ENCODE results near the gene PTAFR. TPM values are rescaled to one million over a fixed set of nuclear protein-coding genes. Genes with fewer than 3 reads are reported as not detected.

PTAFR gene
- polyA plus RNA-seq, 1 donor (not counting 4 experiments of a cell fraction or from before 2014, with no cell fraction given), result 19.6 TPM

- Histone ChIP-seq H3K79me2 (ENCODE audit: control insufficient read depth, insufficient read depth, low read length) (no peaks in the 10 kb centered on the region), H3K9me1 (ENCODE audit: control insufficient read depth, extremely low read depth, insufficient read depth, low read length) (no peaks in the 10 kb centered on the region), H4K20me1 (ENCODE audit: control insufficient read depth, extremely low read depth, insufficient read depth, low read length) (no peaks in the 10 kb centered on the region), H3K27ac (ENCODE audit: control insufficient read depth, insufficient read depth, low read length) (no peak overlapping the region), H3K4me2 (ENCODE audit: control insufficient read depth, extremely low read depth, insufficient read depth, low read depth, low read length) (no peak overlapping the region), H3K36me3 (ENCODE audit: control insufficient read depth in 2 of 2, extremely low read depth in 1 of 2, insufficient read depth in 2 of 2, low read length in 2 of 2) (peaks cover 0 to 10% of the 10 kb centered on the region in 2 experiments), H3K4me3 (ENCODE audit: control insufficient read depth in 2 of 3, extremely low read depth in 1 of 3, insufficient read depth in 2 of 3, low read depth in 1 of 3, low read length in 3 of 3) (no peak overlapping the region), H2AFZ (ENCODE audit: control insufficient read depth, low read length) (no peak overlapping the region), H3K9ac (ENCODE audit: control insufficient read depth, extremely low read depth, insufficient read depth, low read length) (no peak overlapping the region), H3K9me3 (ENCODE audit: control insufficient read depth, low read depth, low read length) (no peaks in the 10 kb centered on the region), H3K4me1 (ENCODE audit: control insufficient read depth, extremely low read depth, insufficient read depth, low read length) (peaks cover 15% of the 10 kb centered on the region), H3K27me3 (ENCODE audit: control insufficient read depth, extremely low read depth, insufficient read depth, low read length) (no peaks in the 10 kb centered on the region)
- DNase-seq (ENCODE audit: low read depth, low spot score) (no peak), FAIRE-seq (no peak)
- TF ChIP-seq CTCF (optimal IDR thresholded peaks at IDR 0.05 in 1 of 3, IDR thresholded peaks at IDR 0.05 in 1 of 3, conservative IDR thresholded peaks at IDR 0.05 in 1 of 3; ENCODE audit: extremely low read depth in 1 of 3, insufficient read depth in 2 of 3, low read length in 3 of 3) (no peak), EZH2 (IDR thresholded peaks at IDR 0.05; ENCODE audit: low read length) (no peak)
- dilution Hi-C loops (cut with MboI; ENCODE audit: extremely low pct_ligation_motif_present, low sequenced_read_pairs), result no loop called here
These were observed 27.7 kb downstream of the PTAFR start for GRCh38 chr1:28148880-28149195.

GRCh38 chr1:28147264-28148094 is 29.0 kb downstream of the PTAFR start:
- FAIRE-seq, result no peak
- H3K4me1 ChIP-seq (ENCODE audit: control insufficient read depth, extremely low read depth, insufficient read depth, low read length), result peaks cover 10% of the 10 kb centered on the region

More at GRCh38 chr1:28147264-28148094, 29.0 kb downstream of the PTAFR start:
- H3K9me3 ChIP-seq (ENCODE audit: control insufficient read depth, low read depth, low read length), result no peaks in the 10 kb centered on the region
- no peak overlapping the region for H3K9ac ChIP-seq (ENCODE audit: control insufficient read depth, extremely low read depth, insufficient read depth, low read length)
- peaks cover 0 to 10% of the 10 kb centered on the region in 2 experiments for H3K36me3 ChIP-seq (ENCODE audit: control insufficient read depth in 2 of 2, extremely low read depth in 1 of 2, insufficient read depth in 2 of 2, low read length in 2 of 2)
- H3K9me1 ChIP-seq (ENCODE audit: control insufficient read depth, extremely low read depth, insufficient read depth, low read length), result no peaks in the 10 kb centered on the region
- H3K27ac ChIP-seq (ENCODE audit: control insufficient read depth, insufficient read depth, low read length), result no peak overlapping the region
- no peaks in the 10 kb centered on the region for H3K27me3 ChIP-seq (ENCODE audit: control insufficient read depth, extremely low read depth, insufficient read depth, low read length)
- H3K4me3 ChIP-seq (ENCODE audit: control insufficient read depth in 2 of 3, extremely low read depth in 1 of 3, insufficient read depth in 2 of 3, low read depth in 1 of 3, low read length in 3 of 3), result no peak overlapping the region
- H2AFZ ChIP-seq (ENCODE audit: control insufficient read depth, low read length), result no peak overlapping the region
- dilution Hi-C loops (cut with MboI; ENCODE audit: extremely low pct_ligation_motif_present, low sequenced_read_pairs), result no loop called here
- DNase-seq (ENCODE audit: low read depth, low spot score), result no peak
- no peak overlapping the region for H3K4me2 ChIP-seq (ENCODE audit: control insufficient read depth, extremely low read depth, insufficient read depth, low read depth, low read length)
- H4K20me1 ChIP-seq (ENCODE audit: control insufficient read depth, extremely low read depth, insufficient read depth, low read length), result no peaks in the 10 kb centered on the region
- TF ChIP-seq EZH2 (IDR thresholded peaks at IDR 0.05; ENCODE audit: low read length) (no peak), CTCF (optimal IDR thresholded peaks at IDR 0.05 in 1 of 3, IDR thresholded peaks at IDR 0.05 in 1 of 3, conservative IDR thresholded peaks at IDR 0.05 in 1 of 3; ENCODE audit: extremely low read depth in 1 of 3, insufficient read depth in 2 of 3, low read length in 3 of 3) (no peak)
- H3K79me2 ChIP-seq (ENCODE audit: control insufficient read depth, insufficient read depth, low read length), result no peaks in the 10 kb centered on the region

Measured in keratinocyte (primary cell).